CD4-positive, alpha-beta T cell treated with Interleukin-6 at 100 ng/mL for 8 hours (primary cell): ENCODE data around the gene EHBP1L1.
A peak's percentile ranks its signal among the peaks of the same experiment; 100 is the strongest.
"Not testable (repeated sequence)": the region's sequence is repeated elsewhere in the genome, so short reads cannot be mapped to it uniquely, and the experiment has no call there.

Source experiments
- DNase-seq: peaks from one replicate; pipeline ENCODE4 v3.0.0-alpha.2; 2020; ENCODE audit warnings: mixed read lengths, low spot score

EHBP1L1 gene

GRCh38 chr11:65636108-65637031 lies 60.5 kb downstream of the EHBP1L1 start:
- DNase-seq = no peak

GRCh38 chr11:65637032-65637557 lies 61.2 kb downstream of the EHBP1L1 start:
- DNase-seq = no peak

GRCh38 chr11:65637794-65638419 lies 62.1 kb downstream of the EHBP1L1 start, which contains the start of gene SIPA1:
Gene SIPA1, plus strand, starts transcription at chr11:65638101. Its CDS starts 2,821 bp downstream, at chr11:65640922.
- DNase-seq = peak; percentile 62

GRCh38 chr11:65639228-65639597 lies 63.4 kb downstream of the EHBP1L1 start:
- DNase-seq = not testable (repeated sequence)

- peak; percentile 75 for DNase-seq
Observed at GRCh38 chr11:65639623-65640482, 64.0 kb downstream of the EHBP1L1 start.

GRCh38 chr11:65640483-65641296 lies 64.8 kb downstream of the EHBP1L1 start:
- peak; percentile 48 for DNase-seq

GRCh38 chr11:65641297-65642013 lies 65.6 kb downstream of the EHBP1L1 start:
- no peak for DNase-seq
